PC-9 (cell line): Measurements from ENCODE around the gene AK9. TPM values are rescaled to one million over a fixed set of nuclear protein-coding genes. Genes with fewer than 3 reads are reported as not detected.

Source experiments
- BruUV-seq: library from RNA; stranded (reverse); fragments of 400-500 nt; replicated peaks from 2 replicates; lab custom pipeline; 2021; lab: Mats Ljungman, UMichigan
- CTCF ChIA-PET: fragments of 300-600 bp; sonication (Branson Sonifier 250); formaldehyde crosslinking; loops from one replicate; lab custom pipeline; 2022; ENCODE audit warnings: antibody characterized with exemption; lab: Charles Lee
- POLR2A ChIA-PET: fragments of 300-600 bp; sonication (Branson Sonifier 250); formaldehyde crosslinking; loops from one replicate; lab custom pipeline; 2022; ENCODE audit warnings: antibody characterized with exemption; ENCODE audit not compliant: unreplicated experiment; lab: Charles Lee
- DNase-seq, 2 experiments: peaks; one replicate each; pipeline versions ENCODE4 v3.0.0 to v3.0.0-alpha.2; 2015 to 2022; ENCODE audit warnings: mixed read lengths in 1 of 2
- H2AFZ ChIP-seq: fragments of 200-600 bp; sonication (generic); 2 replicates; pipeline ENCODE4 v1.8.1; 2017; ENCODE audit warnings: antibody characterized with exemption
- H3F3A ChIP-seq: fragments of 200-600 bp; sonication (generic); 2 replicates; pipeline ENCODE4 v1.8.1; 2017; ENCODE audit warnings: antibody characterized with exemption, mild to moderate bottlenecking, low read depth; ENCODE audit not compliant: insufficient read depth
- H3K27ac ChIP-seq: fragments of 200-600 bp; sonication (generic); 2 replicates; pipeline ENCODE4 v1.6.1; 2016; ENCODE audit warnings: mixed run types
- H3K27me3 ChIP-seq: fragments of 200-600 bp; sonication (generic); 2 replicates; pipeline ENCODE4 v1.6.1; 2016; ENCODE audit warnings: low read depth, mixed run types; ENCODE audit not compliant: insufficient read depth
- H3K36me3 ChIP-seq: fragments of 200-600 bp; sonication (generic); 2 replicates; pipeline ENCODE4 v1.6.1; 2016; ENCODE audit warnings: low read depth, mixed run types
- H3K4me1 ChIP-seq: fragments of 200-600 bp; sonication (generic); replicated peaks from 2 replicates; pipeline ENCODE4 v1.6.1; 2016; ENCODE audit warnings: mixed run types; ENCODE audit not compliant: insufficient read depth
- H3K4me2 ChIP-seq: fragments of 200-600 bp; sonication (generic); 2 replicates; pipeline ENCODE4 v1.6.1; 2017; ENCODE audit warnings: mixed run types
- H3K4me3 ChIP-seq: fragments of 200-600 bp; sonication (generic); 2 replicates; pipeline ENCODE4 v1.6.1; 2016; ENCODE audit warnings: mixed run types
- H3K79me2 ChIP-seq: fragments of 200-600 bp; sonication (generic); 2 replicates; pipeline ENCODE4 v1.6.1; 2017; ENCODE audit warnings: low read depth, mixed run types
- H3K9me2 ChIP-seq: fragments of 200-600 bp; sonication (generic); 2 replicates; pipeline ENCODE4 v1.8.1; 2017; ENCODE audit warnings: mild to moderate bottlenecking; ENCODE audit not compliant: insufficient read depth
- H3K9me3 ChIP-seq: fragments of 200-600 bp; sonication (generic); 2 replicates; pipeline ENCODE4 v1.8.1; 2016; ENCODE audit warnings: low read depth; ENCODE audit not compliant: insufficient read depth
- H4K20me1 ChIP-seq: fragments of 200-600 bp; sonication (generic); 2 replicates; pipeline ENCODE4 v1.8.1; 2017; ENCODE audit not compliant: insufficient read depth
- EZH2 ChIP-seq: fragments of 200-600 bp; sonication (generic); IDR thresholded peaks from 2 replicates; pipeline ENCODE4 v1.8.0; 2017; ENCODE audit warnings: antibody characterized with exemption, low read depth
- intact Hi-C: fragments of 100-400 bp; cut with micrococcal nuclease; formaldehyde crosslinking; loops from one replicate; pipeline ENCODE4 v1.10.0; 2022; ENCODE audit not compliant: unreplicated experiment
- total RNA-seq: library from RNA; stranded (reverse); gene quantifications from 2 replicates; pipeline ENCODE4 v1.2.3, GENCODE V29; 2021
- TF ChIP-seq, protein P1 (sequence below): fragments of 200-600 bp; sonication (generic); conservative IDR thresholded peaks from 2 replicates; pipeline ENCODE4 v1.6.1; 2017; ENCODE audit warnings: mixed run types, antibody characterized with exemption, mild to moderate bottlenecking, moderate library complexity

AK9 gene
- total RNA-seq, 1 experiment from 2014 or later: 7.4 TPM

DNA sequence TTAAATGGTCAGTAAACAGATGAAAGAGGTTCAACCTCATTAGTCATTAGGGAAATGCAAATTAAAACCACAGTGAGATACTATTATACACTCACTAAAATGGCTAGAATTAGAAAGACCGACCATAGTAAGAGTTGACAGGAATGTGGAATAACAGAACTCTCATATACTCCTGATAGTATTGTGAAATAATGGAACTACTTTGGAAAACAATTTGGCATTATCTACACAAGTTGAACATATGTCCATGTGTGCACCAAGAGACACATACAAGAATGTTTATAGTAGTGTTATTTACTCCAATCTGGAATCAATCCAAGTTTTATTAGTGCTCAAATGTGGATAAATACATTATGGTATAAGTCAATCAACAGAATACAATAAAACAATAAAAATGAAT, 59.6 kb downstream of the AK9 start:
- intact Hi-C loops: no loop called here
- Histone ChIP-seq H3K79me2 (no peaks in the 10 kb centered on the region), H3K36me3 (no peaks in the 10 kb centered on the region), H3F3A (no peaks in the 10 kb centered on the region), H3K4me1 (no peaks in the 10 kb centered on the region), H3K9me3 (0 out of 2 replicates have a peak, but pooled peaks cover 3% of the 10 kb centered on the region), H3K27ac (no peak overlapping the region), H3K9me2 (no peaks in the 10 kb centered on the region; the same call in 1 of the 2 replicates), H3K4me2 (no peak overlapping the region), H4K20me1 (no peaks in the 10 kb centered on the region), H3K4me3 (no peak overlapping the region), H2AFZ (no peak overlapping the region), H3K27me3 (no peaks in the 10 kb centered on the region)
- TF ChIP-seq, protein P1, sequence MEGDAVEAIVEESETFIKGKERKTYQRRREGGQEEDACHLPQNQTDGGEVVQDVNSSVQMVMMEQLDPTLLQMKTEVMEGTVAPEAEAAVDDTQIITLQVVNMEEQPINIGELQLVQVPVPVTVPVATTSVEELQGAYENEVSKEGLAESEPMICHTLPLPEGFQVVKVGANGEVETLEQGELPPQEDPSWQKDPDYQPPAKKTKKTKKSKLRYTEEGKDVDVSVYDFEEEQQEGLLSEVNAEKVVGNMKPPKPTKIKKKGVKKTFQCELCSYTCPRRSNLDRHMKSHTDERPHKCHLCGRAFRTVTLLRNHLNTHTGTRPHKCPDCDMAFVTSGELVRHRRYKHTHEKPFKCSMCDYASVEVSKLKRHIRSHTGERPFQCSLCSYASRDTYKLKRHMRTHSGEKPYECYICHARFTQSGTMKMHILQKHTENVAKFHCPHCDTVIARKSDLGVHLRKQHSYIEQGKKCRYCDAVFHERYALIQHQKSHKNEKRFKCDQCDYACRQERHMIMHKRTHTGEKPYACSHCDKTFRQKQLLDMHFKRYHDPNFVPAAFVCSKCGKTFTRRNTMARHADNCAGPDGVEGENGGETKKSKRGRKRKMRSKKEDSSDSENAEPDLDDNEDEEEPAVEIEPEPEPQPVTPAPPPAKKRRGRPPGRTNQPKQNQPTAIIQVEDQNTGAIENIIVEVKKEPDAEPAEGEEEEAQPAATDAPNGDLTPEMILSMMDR: no peak
- no peak for TF ChIP-seq EZH2
- no TSS peak for BruUV-seq
- DNase-seq: no peak
- ChIA-PET POLR2A (no interaction called here), CTCF (no interaction called here)

DNA sequence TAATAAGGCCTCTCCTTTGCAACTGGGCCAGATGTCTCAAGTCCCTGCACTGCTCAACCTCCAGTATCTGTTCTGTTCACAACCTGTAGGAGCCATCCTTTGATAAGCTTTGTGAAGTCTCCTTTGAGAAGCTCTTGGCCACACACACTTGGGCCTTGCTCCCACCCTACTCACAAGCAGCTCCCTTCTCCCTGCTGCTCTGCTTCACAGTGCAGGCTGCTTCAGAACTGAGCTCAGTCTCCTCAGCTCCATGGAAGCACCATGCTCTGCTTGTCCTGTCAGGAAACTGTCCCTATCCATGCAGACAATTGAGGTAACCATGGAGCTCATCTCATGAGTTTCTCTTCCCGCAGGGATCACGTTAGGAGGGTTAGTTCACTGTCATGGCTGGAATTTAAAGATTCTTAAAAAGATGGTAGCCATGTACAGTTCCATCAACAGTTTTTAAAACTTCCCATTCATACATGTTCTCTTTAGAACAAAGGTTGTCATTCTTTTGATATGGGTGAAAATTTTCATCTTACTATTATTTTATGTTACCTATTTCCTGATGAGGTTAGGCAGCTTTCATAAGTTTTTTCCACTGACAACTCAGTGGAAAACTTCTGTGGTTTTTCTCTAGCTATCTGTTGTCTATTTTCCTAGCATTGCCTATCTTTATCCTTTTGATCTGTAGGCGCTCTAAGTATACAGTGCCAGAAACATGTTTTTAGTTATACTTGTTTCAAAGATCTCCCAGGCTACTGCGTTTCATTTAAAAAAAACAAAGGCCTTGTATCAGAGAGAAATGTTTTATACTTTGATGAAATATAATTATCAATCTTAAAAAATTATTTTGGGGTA, 62.6 kb downstream of the AK9 start:
- CTCF ChIA-PET: no interaction called here
- no peaks in the 10 kb centered on the region; the same call in 1 of the 2 replicates for H3K9me2 ChIP-seq
- no peak overlapping the region for H3K4me2 ChIP-seq
- no peaks in the 10 kb centered on the region for H4K20me1 ChIP-seq
- H2AFZ ChIP-seq: no peak overlapping the region
- intact Hi-C loops: no loop called here
- no peaks in the 10 kb centered on the region for H3K36me3 ChIP-seq
- H3F3A ChIP-seq: no peaks in the 10 kb centered on the region
- no peak for DNase-seq
- no peaks in the 10 kb centered on the region for H3K27me3 ChIP-seq
- no TSS peak for BruUV-seq
- H3K4me1 ChIP-seq: no peaks in the 10 kb centered on the region
- 0 out of 2 replicates have a peak, but pooled peaks cover 3% of the 10 kb centered on the region for H3K9me3 ChIP-seq
- TF ChIP-seq, protein P1: no peak
- no peak for TF ChIP-seq EZH2
- H3K27ac ChIP-seq: no peak overlapping the region
- no peak overlapping the region for H3K4me3 ChIP-seq
- POLR2A ChIA-PET: no interaction called here
- H3K79me2 ChIP-seq: no peaks in the 10 kb centered on the region

DNA sequence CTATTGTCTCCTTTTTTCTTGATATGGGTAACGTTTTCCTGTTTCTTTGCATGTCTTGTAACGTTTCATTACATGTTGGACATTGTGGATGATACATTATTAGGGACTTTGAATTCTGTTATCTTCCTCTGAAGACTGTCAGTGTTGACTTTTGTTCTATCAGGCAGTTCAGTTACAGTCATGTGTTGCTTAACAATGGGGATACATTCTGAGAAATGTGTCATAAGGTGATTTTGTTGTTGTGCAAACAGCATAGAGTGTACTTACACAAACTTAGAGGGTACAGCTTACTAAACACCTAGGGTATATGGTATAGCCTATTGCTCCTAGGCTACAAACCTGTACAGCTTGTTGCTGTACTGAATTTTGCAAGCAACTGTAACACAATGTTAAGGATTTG, 64.7 kb downstream of the AK9 start:
- H3K4me1 ChIP-seq: no peaks in the 10 kb centered on the region
- 0 out of 2 replicates have a peak, but pooled peaks cover 2% of the 10 kb centered on the region for H3K9me3 ChIP-seq
- no peaks in the 10 kb centered on the region for H3K79me2 ChIP-seq
- no TSS peak for BruUV-seq
- DNase-seq: peak in 1 of 2 experiments; percentile 35
- no peak overlapping the region for H3K27ac ChIP-seq
- H3K4me2 ChIP-seq: no peak overlapping the region
- POLR2A ChIA-PET: interaction anchor here (0.5 kb wide), 1 partner anchor 19 kb away, joined by 7 read pairs; no protein-coding TSS in a partner anchor
- no peaks in the 10 kb centered on the region for H3K36me3 ChIP-seq
- CTCF ChIA-PET: no interaction called here
- H3K9me2 ChIP-seq: no peaks in the 10 kb centered on the region; the same call in 1 of the 2 replicates
- H2AFZ ChIP-seq: no peak overlapping the region
- H3K27me3 ChIP-seq: no peaks in the 10 kb centered on the region
- intact Hi-C loops: no loop called here
- H4K20me1 ChIP-seq: no peaks in the 10 kb centered on the region
- H3F3A ChIP-seq: no peaks in the 10 kb centered on the region
- TF ChIP-seq EZH2: no peak
- TF ChIP-seq, protein P1: no peak
- no peak overlapping the region for H3K4me3 ChIP-seq
